ENCODE data around the gene MMP3.

Gene MMP3

GRCh38 chr11:102843489-102843888, at the start of gene MMP3:
TSS of gene MMP3 (minus strand) at chr11:102843609. CDS start at chr11:102843546, 63 bp downstream.
- no peak for TF ChIP-seq EGR1 (IDR thresholded peaks at IDR 0.05)
- TF ChIP-seq FOXM1 (IDR thresholded peaks at IDR 0.05; ENCODE audit: borderline replicate concordance, low read depth) = no peak
- no peak for TF ChIP-seq NFIC (IDR thresholded peaks at IDR 0.05)
- no peak for TF ChIP-seq YY1 (IDR thresholded peaks at IDR 0.05; ENCODE audit: low read depth)
- no peak for TF ChIP-seq MAX (IDR thresholded peaks at IDR 0.05)
- no peak for TF ChIP-seq RAD21 (IDR thresholded peaks at IDR 0.05; ENCODE audit: low read depth)
- TF ChIP-seq, protein P1, sequence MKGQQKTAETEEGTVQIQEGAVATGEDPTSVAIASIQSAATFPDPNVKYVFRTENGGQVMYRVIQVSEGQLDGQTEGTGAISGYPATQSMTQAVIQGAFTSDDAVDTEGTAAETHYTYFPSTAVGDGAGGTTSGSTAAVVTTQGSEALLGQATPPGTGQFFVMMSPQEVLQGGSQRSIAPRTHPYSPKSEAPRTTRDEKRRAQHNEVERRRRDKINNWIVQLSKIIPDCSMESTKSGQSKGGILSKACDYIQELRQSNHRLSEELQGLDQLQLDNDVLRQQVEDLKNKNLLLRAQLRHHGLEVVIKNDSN (IDR thresholded peaks at IDR 0.05) = no peak
- no peak for TF ChIP-seq CEBPB (IDR thresholded peaks at IDR 0.05)
- no peak for TF ChIP-seq TAF1 (IDR thresholded peaks at IDR 0.05; ENCODE audit: low read depth)
- no peak for TF ChIP-seq TCF12 (IDR thresholded peaks at IDR 0.05; ENCODE audit: low read depth)
- no peak for TF ChIP-seq ZBTB7A (IDR thresholded peaks at IDR 0.05; ENCODE audit: low read depth)
- TF ChIP-seq TEAD4 (IDR thresholded peaks at IDR 0.05) = no peak
- no peak for TF ChIP-seq CREB1 (IDR thresholded peaks at IDR 0.05; ENCODE audit: low read depth)
- TF ChIP-seq, protein P2, sequence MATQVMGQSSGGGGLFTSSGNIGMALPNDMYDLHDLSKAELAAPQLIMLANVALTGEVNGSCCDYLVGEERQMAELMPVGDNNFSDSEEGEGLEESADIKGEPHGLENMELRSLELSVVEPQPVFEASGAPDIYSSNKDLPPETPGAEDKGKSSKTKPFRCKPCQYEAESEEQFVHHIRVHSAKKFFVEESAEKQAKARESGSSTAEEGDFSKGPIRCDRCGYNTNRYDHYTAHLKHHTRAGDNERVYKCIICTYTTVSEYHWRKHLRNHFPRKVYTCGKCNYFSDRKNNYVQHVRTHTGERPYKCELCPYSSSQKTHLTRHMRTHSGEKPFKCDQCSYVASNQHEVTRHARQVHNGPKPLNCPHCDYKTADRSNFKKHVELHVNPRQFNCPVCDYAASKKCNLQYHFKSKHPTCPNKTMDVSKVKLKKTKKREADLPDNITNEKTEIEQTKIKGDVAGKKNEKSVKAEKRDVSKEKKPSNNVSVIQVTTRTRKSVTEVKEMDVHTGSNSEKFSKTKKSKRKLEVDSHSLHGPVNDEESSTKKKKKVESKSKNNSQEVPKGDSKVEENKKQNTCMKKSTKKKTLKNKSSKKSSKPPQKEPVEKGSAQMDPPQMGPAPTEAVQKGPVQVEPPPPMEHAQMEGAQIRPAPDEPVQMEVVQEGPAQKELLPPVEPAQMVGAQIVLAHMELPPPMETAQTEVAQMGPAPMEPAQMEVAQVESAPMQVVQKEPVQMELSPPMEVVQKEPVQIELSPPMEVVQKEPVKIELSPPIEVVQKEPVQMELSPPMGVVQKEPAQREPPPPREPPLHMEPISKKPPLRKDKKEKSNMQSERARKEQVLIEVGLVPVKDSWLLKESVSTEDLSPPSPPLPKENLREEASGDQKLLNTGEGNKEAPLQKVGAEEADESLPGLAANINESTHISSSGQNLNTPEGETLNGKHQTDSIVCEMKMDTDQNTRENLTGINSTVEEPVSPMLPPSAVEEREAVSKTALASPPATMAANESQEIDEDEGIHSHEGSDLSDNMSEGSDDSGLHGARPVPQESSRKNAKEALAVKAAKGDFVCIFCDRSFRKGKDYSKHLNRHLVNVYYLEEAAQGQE (IDR thresholded peaks at IDR 0.05; ENCODE audit: low read depth) = no peak

- TF ChIP-seq, protein P2 (IDR thresholded peaks at IDR 0.05; ENCODE audit: low read depth) = no peak
- no peak for TF ChIP-seq MAX (IDR thresholded peaks at IDR 0.05)
Measured at GRCh38 chr11:102891736-102892135, 48.3 kb upstream of the MMP3 start.

DNA sequence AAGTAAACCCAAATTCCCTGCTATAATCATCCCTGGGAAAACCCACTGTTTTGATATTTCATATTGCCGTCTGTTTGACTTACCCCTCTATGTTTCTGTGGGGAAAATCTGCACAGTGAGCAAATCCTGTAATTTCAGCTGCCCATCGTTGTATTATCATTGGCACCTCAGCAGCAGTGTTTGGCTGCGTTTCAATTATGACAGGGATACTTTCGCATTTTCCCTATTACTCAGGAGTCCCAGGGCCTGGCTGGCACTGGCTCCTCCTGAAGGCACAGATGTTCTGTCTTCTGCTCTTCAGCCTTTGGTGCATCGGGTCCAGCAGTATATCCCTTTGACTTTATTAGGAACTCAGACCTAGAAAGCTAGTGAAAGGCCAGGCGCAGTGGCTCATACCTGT, 43.6 kb upstream of the MMP3 start:
- TF ChIP-seq YY1 (IDR thresholded peaks at IDR 0.05; ENCODE audit: low read depth) (no peak), TAF1 (IDR thresholded peaks at IDR 0.05; ENCODE audit: low read depth) (no peak), EP300 (IDR thresholded peaks at IDR 0.05; ENCODE audit: borderline replicate concordance) (no peak), RAD21 (IDR thresholded peaks at IDR 0.05; ENCODE audit: low read depth) (no peak), NFIC (IDR thresholded peaks at IDR 0.05) (no peak), ZBTB7A (IDR thresholded peaks at IDR 0.05; ENCODE audit: low read depth) (no peak), TCF12 (IDR thresholded peaks at IDR 0.05; ENCODE audit: low read depth) (no peak), CREB1 (IDR thresholded peaks at IDR 0.05; ENCODE audit: low read depth) (no peak), CEBPB (IDR thresholded peaks at IDR 0.05) (no peak), TEAD4 (IDR thresholded peaks at IDR 0.05) (no peak), EGR1 (IDR thresholded peaks at IDR 0.05) (no peak)
- TF ChIP-seq, protein P1 (IDR thresholded peaks at IDR 0.05) = no peak

DNA sequence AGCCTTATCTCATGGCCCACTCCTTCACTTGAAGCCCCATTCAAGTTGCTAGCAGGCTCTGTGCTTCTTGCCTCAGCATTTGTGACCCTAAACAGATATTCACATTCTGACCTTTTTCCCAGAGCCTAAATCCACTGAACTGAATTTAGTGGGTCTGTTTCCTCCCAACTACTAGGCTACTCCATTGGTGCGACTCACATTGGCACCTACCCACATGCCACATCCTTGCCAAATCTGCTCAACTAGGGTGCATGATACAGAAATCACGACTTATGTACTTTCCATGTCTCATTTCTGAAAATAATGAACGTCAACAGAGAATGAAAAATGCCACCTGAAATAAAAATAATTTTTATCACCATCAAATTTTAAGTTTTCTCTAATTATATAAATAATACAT, 39.7 kb upstream of the MMP3 start:
- TF ChIP-seq, protein P2 (IDR thresholded peaks at IDR 0.05; ENCODE audit: low read depth) = no peak
- TF ChIP-seq FOXM1 (IDR thresholded peaks at IDR 0.05; ENCODE audit: borderline replicate concordance, low read depth) (no peak), NFIC (IDR thresholded peaks at IDR 0.05) (no peak), CREB1 (IDR thresholded peaks at IDR 0.05; ENCODE audit: low read depth) (no peak), CEBPB (IDR thresholded peaks at IDR 0.05) (no peak), TCF12 (IDR thresholded peaks at IDR 0.05; ENCODE audit: low read depth) (no peak), YY1 (IDR thresholded peaks at IDR 0.05; ENCODE audit: low read depth) (no peak), TEAD4 (IDR thresholded peaks at IDR 0.05) (no peak), EGR1 (IDR thresholded peaks at IDR 0.05) (no peak), RAD21 (IDR thresholded peaks at IDR 0.05; ENCODE audit: low read depth) (no peak)
- TF ChIP-seq, protein P1 (IDR thresholded peaks at IDR 0.05) = no peak
